Sigmoid colon (tissue), 4 donors: ENCODE measurements around the gene NEXN.

Source experiments
- CTCF ChIP-seq, 4 experiments: fragments of 450-650 bp in 3 of 4; fragments of 200-600 bp in 1 of 4; IDR thresholded peaks; one replicate each; pipeline ENCODE4 v1.5.1; 2016 to 2019; ENCODE audit warnings: antibody characterized with exemption in 4 of 4, mild to moderate bottlenecking in 3 of 4, moderate library complexity in 2 of 4
- POLR2A ChIP-seq, 2 donors: fragments of 450-650 bp; IDR thresholded peaks; one replicate each; pipeline ENCODE4 v1.6.1; 2016; ENCODE audit warnings: antibody characterized with exemption in 2 of 2, mild to moderate bottlenecking in 2 of 2, moderate library complexity in 2 of 2
- POLR2AphosphoS5 ChIP-seq, 4 donors: sonication (generic); formaldehyde crosslinking; IDR thresholded peaks; one replicate each; pipeline ENCODE4 v1.6.1; 2017; ENCODE audit warnings: antibody characterized with exemption in 4 of 4

- no peak for TF ChIP-seq CTCF (IDR thresholded peaks at IDR 0.05)
- TF ChIP-seq POLR2A (IDR thresholded peaks at IDR 0.05): no peak
- no peak for TF ChIP-seq POLR2AphosphoS5 (IDR thresholded peaks at IDR 0.05)
Observed at GRCh38 chr1:77857552-77857951, 30.9 kb upstream of the NEXN start.
